Measurements from ENCODE around the gene OSGEPL1.
A peak's percentile ranks its signal among the peaks of the same experiment; 100 is the strongest.
"Not testable (repeated sequence)": the region's sequence is repeated elsewhere in the genome, so short reads cannot be mapped to it uniquely, and the experiment has no call there.

The OSGEPL1 gene

GRCh38 chr2:189770590-189771322, 8.2 kb upstream of the OSGEPL1 start:
- Histone ChIP-seq H3K36me3 (replicated peaks; ENCODE audit: insufficient read depth, low read length) (no peaks in the 10 kb centered on the region; the same call in 1 of the 2 replicates), H3K9me3 (replicated peaks; ENCODE audit: insufficient read depth, low read length) (no peaks in the 10 kb centered on the region), H3K9ac (ENCODE audit: low read length) (no peak overlapping the region)

GRCh38 chr2:189763908-189764661, 1.5 kb upstream of the OSGEPL1 start:
- no peaks in the 10 kb centered on the region for H3K36me3 ChIP-seq (replicated peaks; ENCODE audit: insufficient read depth, low read length)
- peak overlapping the region; percentile 90; the same call in 1 of the 2 replicates for H3K9ac ChIP-seq (ENCODE audit: low read length)
- no peaks in the 10 kb centered on the region for H3K27me3 ChIP-seq (replicated peaks; ENCODE audit: insufficient read depth, low read length)
- H3F3A ChIP-seq (ENCODE audit: insufficient read depth, low read length): peaks cover 32% of the 10 kb centered on the region
- no peaks in the 10 kb centered on the region for H4K20me1 ChIP-seq (ENCODE audit: insufficient read depth, low read length)
- no peaks in the 10 kb centered on the region for H3K9me3 ChIP-seq (replicated peaks; ENCODE audit: insufficient read depth, low read length)
- peaks cover 10% of the 10 kb centered on the region; the same call in 1 of the 2 replicates for H3K4me1 ChIP-seq (ENCODE audit: low read length)
- peak overlapping the region; percentile 87; the same call in 1 of the 2 replicates for H3K4me3 ChIP-seq (ENCODE audit: low read length)
- H3K4me2 ChIP-seq (ENCODE audit: low read depth, low read length): peak overlapping the region; percentile 88; the same call in 1 of the 2 replicates
- TF ChIP-seq CTCF (IDR thresholded peaks at IDR 0.05; ENCODE audit: low read length) (no peak), EZH2 (optimal IDR thresholded peaks at IDR 0.05; ENCODE audit: low read depth, low read length) (no peak), EZH2phosphoT487 (IDR thresholded peaks at IDR 0.05; ENCODE audit: low read length) (no peak)
- H3K9me2 ChIP-seq (replicated peaks; ENCODE audit: insufficient read depth, low read length): no peaks in the 10 kb centered on the region
- H3K27ac ChIP-seq (ENCODE audit: low read length): 0 out of 2 replicates have a peak overlapping the region, but pooled peaks have one; percentile 1
- no peak for DNase-seq
- H2AFZ ChIP-seq (ENCODE audit: low read length): peak overlapping the region; percentile 99
- H3K79me2 ChIP-seq (ENCODE audit: low read length): no peaks in the 10 kb centered on the region

More at GRCh38 chr2:189770590-189771322, 8.2 kb upstream of the OSGEPL1 start:
- H2AFZ ChIP-seq (ENCODE audit: low read length): no peak overlapping the region
- no peaks in the 10 kb centered on the region for H3K4me1 ChIP-seq (ENCODE audit: low read length)
- no peaks in the 10 kb centered on the region for H3K27me3 ChIP-seq (replicated peaks; ENCODE audit: insufficient read depth, low read length)
- no peak overlapping the region for H3K4me2 ChIP-seq (ENCODE audit: low read depth, low read length)
- H3K4me3 ChIP-seq (ENCODE audit: low read length): no peak overlapping the region
- H4K20me1 ChIP-seq (ENCODE audit: insufficient read depth, low read length): no peaks in the 10 kb centered on the region
- DNase-seq: no peak
- no peak overlapping the region for H3K27ac ChIP-seq (ENCODE audit: low read length)
- TF ChIP-seq EZH2phosphoT487 (IDR thresholded peaks at IDR 0.05; ENCODE audit: low read length): no peak
- no peak for TF ChIP-seq EZH2 (optimal IDR thresholded peaks at IDR 0.05; ENCODE audit: low read depth, low read length)
- TF ChIP-seq CTCF (IDR thresholded peaks at IDR 0.05; ENCODE audit: low read length): no peak
- H3F3A ChIP-seq (ENCODE audit: insufficient read depth, low read length): no peaks in the 10 kb centered on the region
- no peaks in the 10 kb centered on the region for H3K79me2 ChIP-seq (ENCODE audit: low read length)
- no peaks in the 10 kb centered on the region for H3K9me2 ChIP-seq (replicated peaks; ENCODE audit: insufficient read depth, low read length)

GRCh38 chr2:189762229-189762550, 402 bp downstream of the OSGEPL1 start:
- DNase-seq: no peak
- Histone ChIP-seq H3K9me2 (replicated peaks; ENCODE audit: insufficient read depth, low read length) (no peaks in the 10 kb centered on the region), H3K9ac (ENCODE audit: low read length) (peak overlapping the region; percentile 90), H3K36me3 (replicated peaks; ENCODE audit: insufficient read depth, low read length) (no peaks in the 10 kb centered on the region), H3F3A (ENCODE audit: insufficient read depth, low read length) (peaks cover 32% of the 10 kb centered on the region), H3K9me3 (replicated peaks; ENCODE audit: insufficient read depth, low read length) (no peaks in the 10 kb centered on the region), H3K27ac (ENCODE audit: low read length) (peak overlapping the region; percentile 91), H4K20me1 (ENCODE audit: insufficient read depth, low read length) (no peaks in the 10 kb centered on the region), H3K79me2 (ENCODE audit: low read length) (no peaks in the 10 kb centered on the region), H2AFZ (ENCODE audit: low read length) (peak overlapping the region; percentile 99), H3K27me3 (replicated peaks; ENCODE audit: insufficient read depth, low read length) (no peaks in the 10 kb centered on the region), H3K4me3 (ENCODE audit: low read length) (peak overlapping the region; percentile 87), H3K4me1 (ENCODE audit: low read length) (peaks cover 10% of the 10 kb centered on the region; the same call in 1 of the 2 replicates), H3K4me2 (ENCODE audit: low read depth, low read length) (peak overlapping the region; percentile 88)
- TF ChIP-seq EZH2phosphoT487 (IDR thresholded peaks at IDR 0.05; ENCODE audit: low read length): no peak
- no peak for TF ChIP-seq CTCF (IDR thresholded peaks at IDR 0.05; ENCODE audit: low read length)
- TF ChIP-seq EZH2 (optimal IDR thresholded peaks at IDR 0.05; ENCODE audit: low read depth, low read length): no peak

GRCh38 chr2:189760154-189760553, 2.4 kb downstream of the OSGEPL1 start:
- H3K27ac ChIP-seq (ENCODE audit: low read length); H4K20me1 ChIP-seq (ENCODE audit: insufficient read depth, low read length); H2AFZ ChIP-seq (ENCODE audit: low read length); H3K9me2 ChIP-seq (replicated peaks; ENCODE audit: insufficient read depth, low read length); H3K9me3 ChIP-seq (replicated peaks; ENCODE audit: insufficient read depth, low read length); H3K9ac ChIP-seq (ENCODE audit: low read length); H3K79me2 ChIP-seq (ENCODE audit: low read length); H3K4me3 ChIP-seq (ENCODE audit: low read length); H3K4me1 ChIP-seq (ENCODE audit: low read length); H3K27me3 ChIP-seq (replicated peaks; ENCODE audit: insufficient read depth, low read length); H3K36me3 ChIP-seq (replicated peaks; ENCODE audit: insufficient read depth, low read length); H3K4me2 ChIP-seq (ENCODE audit: low read depth, low read length); DNase-seq: not testable (repeated sequence)
- peaks cover 32% of the 10 kb centered on the region for H3F3A ChIP-seq (ENCODE audit: insufficient read depth, low read length)

Measured in MM.1S (cell line).